Ramos (cell line): Measurements from ENCODE around the gene INO80C.

Experiments used
- in situ Hi-C: fragments of 300-500 bp; cut with MboI; formaldehyde crosslinking; loops from one replicate; pipeline ENCODE4 v1.14.3; 2022; ENCODE audit warnings: low sequenced_read_pairs; ENCODE audit not compliant: unreplicated experiment

The INO80C gene

GRCh38 chr18:35513181-35513936 lies 15.6 kb upstream of the INO80C start:
- in situ Hi-C loops: no loop called here

- in situ Hi-C loops: no loop called here
These were observed 15.0 kb upstream of the INO80C start for GRCh38 chr18:35512761-35513160.

- in situ Hi-C loops: no loop called here
These were observed 14.1 kb upstream of the INO80C start for GRCh38 chr18:35511833-35512232.

GRCh38 chr18:35511428-35511827 lies 13.7 kb upstream of the INO80C start:
- in situ Hi-C loops: no loop called here

GRCh38 chr18:35510076-35510651 lies 12.4 kb upstream of the INO80C start:
- in situ Hi-C loops: no loop called here

- in situ Hi-C loops: no loop called here
These were observed 11.1 kb upstream of the INO80C start for GRCh38 chr18:35508746-35509338.

GRCh38 chr18:35508030-35508429 lies 10.3 kb upstream of the INO80C start:
- in situ Hi-C loops: no loop called here

GRCh38 chr18:35507623-35508022 lies 9.9 kb upstream of the INO80C start:
- in situ Hi-C loops: no loop called here

- in situ Hi-C loops: no loop called here
These were observed 9.4 kb upstream of the INO80C start for GRCh38 chr18:35507192-35507591.

GRCh38 chr18:35506024-35506712 lies 8.4 kb upstream of the INO80C start:
- in situ Hi-C loops: no loop called here

GRCh38 chr18:35504996-35505395 lies 7.2 kb upstream of the INO80C start:
- in situ Hi-C loops: no loop called here

- in situ Hi-C loops: no loop called here
These were observed 4.3 kb upstream of the INO80C start for GRCh38 chr18:35502052-35502451.

GRCh38 chr18:35501369-35501768 lies 3.6 kb upstream of the INO80C start:
- in situ Hi-C loops: no loop called here

- in situ Hi-C loops: no loop called here
These were observed 2.4 kb upstream of the INO80C start for GRCh38 chr18:35500113-35500512.

GRCh38 chr18:35497027-35497369 lies 762 bp downstream of the INO80C start:
- in situ Hi-C loops: no loop called here

GRCh38 chr18:35495536-35496314 lies 2.0 kb downstream of the INO80C start:
- in situ Hi-C loops: no loop called here

GRCh38 chr18:35494251-35495220 lies 3.2 kb downstream of the INO80C start:
- in situ Hi-C loops: no loop called here

GRCh38 chr18:35491700-35492077 lies 6.1 kb downstream of the INO80C start:
- in situ Hi-C loops: no loop called here

GRCh38 chr18:35490894-35491699 lies 6.7 kb downstream of the INO80C start:
- in situ Hi-C loops: no loop called here
